HG03135 (cell line): ENCODE results near the gene NME8.

ENCODE experiments used
- ATAC-seq: cut with Tn5 transposase; IDR thresholded peaks from one replicate; pipeline ENCODE4 v1.9.1; 2021; ENCODE audit warnings: mild to moderate bottlenecking, moderate library complexity; ENCODE audit not compliant: unreplicated experiment

Gene NME8

GRCh38 chr7:37899712-37900247, 51.4 kb downstream of the NME8 start:
- no peak for ATAC-seq

- ATAC-seq: no peak
These were observed 52.9 kb downstream of the NME8 start for GRCh38 chr7:37901236-37901827.

- no peak for ATAC-seq
These were observed 53.6 kb downstream of the NME8 start for GRCh38 chr7:37901890-37902524.

- no peak for ATAC-seq
These were observed 59.9 kb downstream of the NME8 start for GRCh38 chr7:37908221-37908788.

- no peak for ATAC-seq
These were observed 64.4 kb downstream of the NME8 start for GRCh38 chr7:37912756-37913155.

- no peak for ATAC-seq
These were observed 67.0 kb downstream of the NME8 start for GRCh38 chr7:37915438-37915837.

- no peak for ATAC-seq
These were observed 67.7 kb downstream of the NME8 start for GRCh38 chr7:37916017-37916672.

- ATAC-seq: peak; percentile 43
These were observed 68.6 kb downstream of the NME8 start, which contains the start of gene SFRP4 for GRCh38 chr7:37916673-37917660. Gene SFRP4, minus strand, starts transcription at chr7:37916817. Its CDS starts 280 bp downstream, at chr7:37916537.

- ATAC-seq: no peak
These were observed 70.1 kb downstream of the NME8 start for GRCh38 chr7:37918526-37918925.

GRCh38 chr7:37920305-37920848, 72.0 kb downstream of the NME8 start, which contains the start of gene EPDR1:
Gene EPDR1, plus strand, starts transcription at chr7:37920640. Its CDS starts 300 bp downstream, at chr7:37920940.
- ATAC-seq: peak; percentile 43

GRCh38 chr7:37920849-37921805, 72.7 kb downstream of the NME8 start:
- peak; percentile 35 for ATAC-seq

GRCh38 chr7:37921876-37922275, 73.5 kb downstream of the NME8 start:
- no peak for ATAC-seq

GRCh38 chr7:37923996-37924395, 75.6 kb downstream of the NME8 start:
- ATAC-seq: no peak

GRCh38 chr7:37924491-37925041, 76.2 kb downstream of the NME8 start:
- ATAC-seq: no peak

- ATAC-seq: no peak
These were observed 77.2 kb downstream of the NME8 start for GRCh38 chr7:37925620-37926019.

- no peak for ATAC-seq
These were observed 79.5 kb downstream of the NME8 start for GRCh38 chr7:37927773-37928444.

GRCh38 chr7:37928878-37929277, 80.5 kb downstream of the NME8 start:
- no peak for ATAC-seq
